Occipital lobe (tissue), 2 donors: ENCODE measurements around the gene PSMD3. TPM values are rescaled to one million over a fixed set of nuclear protein-coding genes. Genes with fewer than 3 reads are reported as not detected.

Experiments
- DNase-seq: peaks from one replicate; lab custom pipeline; 2025; lab: John Stamatoyannopoulos, UW
- total RNA-seq: library from RNA; depleted of rRNA; stranded (reverse); fragments of >200 nt; gene quantifications from one replicate; pipeline ENCODE4 v1.2.3, GENCODE V29; 2014

The PSMD3 gene
- total RNA-seq, 1 donor from 2014 or later = 69.1 TPM

DNA sequence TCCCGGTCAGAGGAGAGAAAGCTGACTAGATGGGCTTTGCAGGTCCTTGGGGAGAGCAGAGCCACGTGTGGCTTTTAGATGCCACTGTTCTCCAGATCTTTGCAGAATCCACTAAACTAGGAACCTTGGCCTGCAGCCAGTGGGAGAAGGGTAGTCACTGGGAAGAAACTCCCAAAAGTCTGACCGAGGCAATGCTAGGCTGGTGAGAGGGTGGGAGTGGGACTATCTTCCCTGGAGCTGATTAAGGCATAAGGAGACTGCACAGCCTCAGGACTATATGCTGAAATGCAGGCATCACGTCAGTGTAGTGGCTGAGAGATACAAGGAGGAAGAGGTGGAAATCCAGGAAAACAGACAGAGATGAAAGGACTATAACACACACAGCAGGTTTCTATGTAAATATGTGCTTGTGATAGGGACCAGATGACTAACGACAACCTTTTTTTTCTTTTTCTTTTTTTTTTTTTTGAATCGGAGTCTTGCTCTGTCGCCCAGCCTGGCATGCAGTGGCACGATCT lies 20.0 kb upstream of the PSMD3 start:
- DNase-seq = no peak

DNA sequence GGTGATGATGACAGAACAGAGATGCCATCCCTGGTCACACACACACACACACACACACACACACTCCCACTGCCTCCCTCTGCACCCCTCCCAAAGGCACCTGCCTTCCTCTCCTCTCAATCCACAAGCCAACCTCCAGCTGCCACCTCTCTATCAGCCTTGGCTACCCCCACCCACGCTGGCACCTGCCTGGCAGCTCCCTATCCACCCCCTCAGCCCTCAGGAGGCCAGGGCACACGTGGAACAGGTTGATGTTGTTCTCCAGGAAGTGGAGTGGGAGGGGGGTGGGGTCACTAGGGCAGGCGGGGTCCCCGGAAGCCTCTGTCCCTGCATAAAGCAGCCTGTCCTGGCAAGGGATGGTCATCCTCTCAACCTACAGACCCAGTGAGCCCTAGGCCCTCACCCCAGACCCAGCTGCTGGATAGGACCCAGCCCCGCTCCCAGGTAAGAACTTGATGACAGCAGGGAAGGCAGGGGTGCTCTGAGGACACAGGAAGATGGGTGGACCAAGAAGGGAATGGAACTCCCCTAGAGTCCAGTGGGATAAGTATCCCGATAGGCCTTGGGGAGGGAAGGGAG lies 17.9 kb upstream of the PSMD3 start, which contains the start of gene GSDMA:
Gene GSDMA, plus strand, starts transcription at position 363 of the 579 bp plus-strand sequence. CDS start 2,684 bp downstream, outside the sequence.
- DNase-seq = no peak

DNA sequence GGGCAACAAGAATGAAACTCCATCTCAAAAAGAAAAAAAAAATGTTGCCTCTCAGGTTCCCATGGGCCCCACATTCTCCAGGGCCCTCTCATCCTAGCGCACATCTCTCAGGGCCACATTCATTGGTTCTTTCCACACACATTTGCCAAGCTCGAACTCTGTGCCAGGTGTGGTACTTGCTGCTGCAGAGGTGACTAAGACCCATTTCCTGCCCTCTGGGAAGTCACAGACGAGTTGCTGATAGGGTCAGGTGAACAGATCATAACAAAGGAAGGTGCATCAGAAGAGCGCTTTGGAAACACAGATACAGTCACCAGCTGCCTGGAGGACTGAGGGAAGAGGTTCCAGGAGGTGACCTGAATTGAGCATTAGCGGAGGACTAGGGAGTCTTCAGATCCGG lies 16.8 kb upstream of the PSMD3 start:
- DNase-seq = no peak

DNA sequence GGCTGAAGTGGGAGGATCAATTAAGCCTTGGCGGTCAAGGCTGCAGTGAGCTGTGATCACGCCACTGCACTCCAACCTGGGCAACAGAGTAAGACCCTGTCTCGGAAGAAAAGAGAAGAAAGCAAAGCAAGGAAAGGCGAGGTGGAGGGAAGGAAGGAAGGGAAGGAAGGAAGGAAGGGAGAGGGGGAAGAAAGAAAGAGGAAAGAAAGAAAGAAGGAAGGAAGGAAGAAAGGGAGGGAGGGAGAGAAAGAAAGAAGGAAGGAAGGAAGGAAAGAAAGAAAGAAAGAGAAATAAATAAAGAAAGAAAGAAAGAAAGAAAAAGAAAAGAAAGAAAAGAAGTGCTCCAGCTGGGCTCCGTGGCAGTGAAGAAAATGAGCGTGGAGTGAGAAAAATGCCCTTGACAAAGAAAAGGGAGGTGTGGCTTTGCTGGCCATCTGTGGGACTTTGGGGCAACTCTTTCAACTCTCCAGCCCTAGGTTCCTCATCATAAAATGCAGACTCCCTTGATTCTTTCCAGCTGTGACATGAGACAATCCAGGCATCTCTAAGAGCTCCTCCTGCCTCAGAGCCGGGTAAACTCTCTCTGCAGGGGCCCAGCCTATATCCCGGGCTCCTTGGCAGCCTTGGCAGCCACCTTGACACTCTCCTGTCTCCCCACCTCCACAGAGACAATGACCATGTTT lies 15.4 kb upstream of the PSMD3 start:
- no peak for DNase-seq

DNA sequence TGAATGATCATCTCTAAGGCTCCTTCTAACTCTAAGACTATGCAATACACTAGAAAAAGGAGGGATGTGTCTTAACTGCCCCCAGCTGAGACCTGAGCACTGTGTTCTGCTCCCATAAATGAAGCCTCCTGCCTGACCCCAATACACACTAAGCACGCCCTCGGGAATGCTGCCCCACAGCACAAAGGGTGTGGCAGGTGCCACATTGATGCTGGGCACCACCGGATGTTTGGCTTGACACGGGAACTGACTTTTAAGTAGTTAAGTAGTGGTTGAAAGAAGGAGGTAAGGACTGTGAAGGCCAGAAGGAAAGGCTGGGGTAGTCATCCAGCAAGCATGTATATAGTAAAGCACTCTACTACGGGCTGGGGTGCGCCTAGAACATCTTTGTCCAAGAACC lies 13.8 kb upstream of the PSMD3 start:
- no peak for DNase-seq

DNA sequence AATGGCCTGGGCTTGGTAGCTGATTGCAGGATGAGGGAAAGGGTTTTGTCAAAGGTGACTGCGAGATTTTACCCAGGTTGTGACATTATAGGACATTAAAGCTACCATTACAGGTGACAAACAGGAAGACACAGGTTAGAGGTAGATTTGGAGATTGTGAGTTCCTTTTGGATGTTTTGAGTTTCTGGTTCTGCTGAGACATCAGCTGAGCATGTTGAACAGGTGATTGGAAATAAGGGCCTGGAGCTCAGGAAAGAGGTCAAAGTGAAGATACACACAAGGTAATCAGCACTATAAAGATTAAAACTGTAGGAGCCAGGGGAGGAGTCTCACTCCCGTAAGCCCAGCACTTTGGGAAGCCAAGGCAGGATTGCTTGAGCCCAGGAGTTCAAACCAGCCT lies 11.8 kb upstream of the PSMD3 start:
- no peak for DNase-seq

DNA sequence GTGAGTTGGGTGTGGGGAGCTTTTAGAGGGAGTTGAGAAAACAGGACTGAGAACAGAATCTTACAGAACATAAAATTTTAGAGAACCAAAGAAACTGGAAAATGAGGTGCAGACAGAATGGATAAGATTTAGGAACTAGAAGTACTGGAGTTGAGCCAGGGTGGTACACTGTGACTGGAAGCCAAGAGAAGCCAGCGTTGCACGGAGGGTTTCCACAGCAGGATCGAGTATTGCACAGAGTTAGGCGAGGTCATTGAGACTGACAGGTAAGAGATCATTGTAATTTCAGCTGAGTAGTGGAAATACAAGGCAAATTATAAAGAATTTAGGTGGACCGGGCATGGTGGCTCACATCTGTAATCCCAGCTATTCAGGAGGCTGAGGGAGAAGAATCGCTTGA lies 11.2 kb upstream of the PSMD3 start:
- no peak for DNase-seq

DNA sequence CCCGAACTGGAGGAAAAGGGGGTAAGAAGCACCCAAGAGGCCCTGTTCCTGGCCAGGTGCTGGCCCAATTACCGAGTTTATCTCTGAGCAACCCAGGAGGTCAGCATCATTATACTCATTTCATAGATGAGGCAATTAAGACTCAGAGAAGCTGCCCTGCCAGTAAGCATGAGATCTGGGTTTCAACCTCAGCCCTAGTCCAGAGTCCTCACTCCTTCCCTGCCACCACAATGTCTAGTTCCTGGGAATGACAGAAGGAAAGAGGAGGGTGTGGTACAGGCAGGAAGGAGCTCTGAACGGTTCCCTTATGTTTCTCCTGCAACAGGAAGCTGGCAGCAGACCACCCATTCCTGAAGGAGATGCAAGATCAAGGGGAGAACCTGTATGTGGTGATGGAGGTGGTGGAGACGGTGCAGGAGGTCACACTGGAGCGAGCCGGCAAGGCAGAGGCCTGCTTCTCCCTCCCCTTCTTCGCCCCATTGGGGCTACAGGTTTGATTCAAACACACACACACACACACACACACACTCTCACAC lies 10.4 kb upstream of the PSMD3 start:
- DNase-seq = no peak

DNA sequence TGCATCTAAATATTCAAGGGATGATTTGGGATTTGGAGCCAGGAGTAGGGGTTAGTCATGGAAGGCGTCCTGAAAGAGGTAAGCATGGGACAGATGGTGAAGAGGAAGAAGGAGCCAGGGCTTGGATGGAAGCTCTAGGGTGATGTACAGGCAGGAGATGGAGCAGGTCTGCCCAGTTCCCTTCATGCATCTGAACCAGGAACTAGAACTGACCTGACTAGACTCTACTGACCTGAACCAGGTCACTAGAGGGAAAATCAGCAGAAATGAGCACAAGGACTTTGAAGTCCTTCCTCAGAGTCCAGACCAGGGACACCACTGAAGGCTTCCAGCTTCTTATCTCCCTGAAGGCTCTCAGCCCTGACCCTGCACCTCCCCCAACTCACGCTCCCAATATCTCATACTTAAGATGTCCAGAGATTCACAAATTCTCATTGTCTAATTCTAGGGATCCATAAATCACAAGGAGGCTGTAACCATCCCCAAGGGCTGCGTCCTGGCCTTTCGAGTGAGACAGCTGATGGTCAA lies 9.5 kb upstream of the PSMD3 start:
- DNase-seq = no peak

DNA sequence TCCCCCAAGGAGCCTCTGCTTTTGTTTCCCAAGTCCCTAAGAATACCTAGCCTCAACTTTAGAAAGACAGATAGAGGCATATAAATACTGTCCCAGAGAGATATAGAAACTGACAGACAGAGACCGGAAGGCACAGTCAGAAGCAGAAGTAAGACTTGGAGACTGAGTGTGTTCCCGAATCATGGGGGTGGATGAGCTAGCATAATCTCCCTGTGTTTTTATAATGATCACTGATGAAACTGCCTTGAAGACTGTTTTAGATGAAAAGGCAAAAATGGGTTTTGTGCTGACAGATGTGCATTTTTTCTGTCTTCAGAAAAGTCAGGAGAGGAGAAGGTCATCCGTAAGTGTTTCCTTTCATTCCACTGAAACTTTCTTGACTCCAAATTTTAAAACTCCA lies 8.3 kb upstream of the PSMD3 start:
- no peak for DNase-seq

DNA sequence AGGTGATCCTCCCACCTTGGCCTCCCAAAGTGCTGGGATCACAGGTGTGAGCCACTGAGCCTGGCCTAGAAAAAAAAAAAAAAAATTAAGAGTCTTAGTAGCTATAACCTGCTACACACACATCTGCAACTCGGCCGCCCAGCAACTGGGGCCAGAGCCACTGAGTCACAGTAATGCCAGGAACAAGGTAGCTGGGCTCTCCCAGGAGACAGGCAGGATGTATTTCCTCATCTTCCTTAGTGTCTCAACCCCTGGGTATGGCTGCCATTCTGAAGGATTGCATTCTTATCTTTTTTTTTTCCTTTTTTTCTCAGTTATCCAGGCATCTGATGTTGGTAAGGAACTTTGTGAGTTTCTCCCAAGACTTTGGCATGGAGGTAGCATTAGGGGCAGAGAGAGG lies 7.1 kb upstream of the PSMD3 start:
- DNase-seq = no peak

DNA sequence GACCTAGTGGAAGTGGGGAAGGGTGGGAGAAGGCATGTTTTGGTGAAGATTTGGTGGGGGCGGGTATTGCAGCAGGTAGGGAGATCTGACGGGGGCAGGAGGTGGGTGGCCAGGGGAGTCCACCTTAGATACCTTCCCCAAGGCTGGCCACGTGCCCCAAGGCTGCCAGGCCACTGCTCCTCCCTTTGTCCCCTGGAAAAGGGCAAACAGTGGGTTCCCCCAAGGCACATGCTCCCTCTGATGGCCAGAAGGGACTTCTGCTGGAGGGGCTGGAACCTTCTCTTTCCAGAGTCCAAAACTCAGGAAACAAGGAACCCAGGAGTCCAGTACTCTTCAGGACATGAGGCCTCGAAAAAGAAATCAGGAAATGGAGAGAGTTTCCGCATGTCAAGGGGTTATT lies 6.2 kb upstream of the PSMD3 start:
- DNase-seq = no peak

DNA sequence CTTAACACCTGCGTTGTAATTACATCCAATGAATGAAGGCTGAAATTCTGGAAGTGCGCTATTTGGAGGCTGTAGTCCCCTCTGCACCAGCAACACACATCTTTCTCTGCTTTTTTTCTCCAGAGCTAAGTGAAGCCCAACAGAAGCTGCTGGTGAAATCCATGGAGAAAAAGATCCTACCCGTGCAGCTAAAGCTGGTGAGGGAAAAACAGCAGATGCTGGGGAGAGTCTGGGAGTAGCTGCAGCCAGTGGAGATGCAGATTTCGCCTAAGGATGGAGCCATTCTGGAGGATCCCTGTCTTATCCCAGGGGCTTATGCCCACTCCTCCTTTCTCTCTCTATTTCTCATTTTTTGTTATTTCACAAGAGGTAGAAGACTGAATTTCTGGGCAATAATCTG lies 4.8 kb upstream of the PSMD3 start:
- no peak for DNase-seq

DNA sequence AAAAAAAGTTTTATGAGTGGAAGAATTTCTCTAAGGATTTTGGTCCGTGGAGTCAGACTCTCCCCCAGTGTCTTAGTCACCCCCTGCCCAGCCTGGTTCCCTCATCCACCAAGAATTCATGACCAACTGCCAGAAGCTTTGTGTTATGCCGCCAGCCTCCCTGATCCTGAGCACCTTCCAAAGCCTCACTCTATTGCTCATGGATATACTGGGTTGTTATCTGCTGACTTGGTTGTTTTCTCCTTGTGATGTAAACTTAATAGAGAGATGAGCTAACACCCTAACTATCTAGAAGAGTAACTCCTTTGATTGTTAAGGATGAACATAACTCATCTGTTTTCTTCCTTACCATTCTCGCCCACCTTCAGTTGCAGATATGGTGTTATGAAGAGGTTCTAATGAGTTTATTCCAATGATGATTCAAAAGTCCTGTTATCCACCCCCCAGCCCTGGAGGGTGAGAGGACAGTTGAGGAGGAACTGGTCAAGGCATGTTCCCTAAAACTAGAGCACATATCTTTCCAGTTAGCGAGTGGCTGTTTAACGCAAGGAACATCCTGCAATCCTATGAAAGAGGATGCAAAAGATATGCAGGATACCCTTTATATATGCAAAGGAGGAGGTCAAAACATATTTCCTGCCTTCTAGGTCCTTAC lies 1.5 kb upstream of the PSMD3 start:
- DNase-seq = no peak

DNA sequence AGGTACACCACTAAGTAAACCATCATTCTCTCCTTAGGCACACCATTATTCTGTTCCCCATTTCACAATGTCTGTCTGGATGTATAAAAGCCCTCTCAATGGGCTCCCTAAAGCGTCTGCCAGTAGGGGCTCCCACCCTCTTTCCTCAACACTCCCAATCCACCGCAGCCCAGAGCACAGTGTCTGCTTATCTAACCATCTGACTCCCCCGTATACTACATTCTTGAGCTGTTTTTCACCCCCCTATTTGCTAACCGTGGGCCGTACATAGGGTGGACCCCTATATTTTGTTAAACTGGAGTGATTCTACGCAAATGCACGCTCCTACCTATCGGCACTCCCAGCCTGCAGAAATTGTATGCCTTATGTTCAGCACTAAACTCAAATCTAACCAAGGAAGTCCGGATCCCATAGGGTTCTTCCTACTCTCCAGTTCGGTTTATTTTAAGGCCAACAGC lies 685 bp upstream of the PSMD3 start:
- DNase-seq = no peak

DNA sequence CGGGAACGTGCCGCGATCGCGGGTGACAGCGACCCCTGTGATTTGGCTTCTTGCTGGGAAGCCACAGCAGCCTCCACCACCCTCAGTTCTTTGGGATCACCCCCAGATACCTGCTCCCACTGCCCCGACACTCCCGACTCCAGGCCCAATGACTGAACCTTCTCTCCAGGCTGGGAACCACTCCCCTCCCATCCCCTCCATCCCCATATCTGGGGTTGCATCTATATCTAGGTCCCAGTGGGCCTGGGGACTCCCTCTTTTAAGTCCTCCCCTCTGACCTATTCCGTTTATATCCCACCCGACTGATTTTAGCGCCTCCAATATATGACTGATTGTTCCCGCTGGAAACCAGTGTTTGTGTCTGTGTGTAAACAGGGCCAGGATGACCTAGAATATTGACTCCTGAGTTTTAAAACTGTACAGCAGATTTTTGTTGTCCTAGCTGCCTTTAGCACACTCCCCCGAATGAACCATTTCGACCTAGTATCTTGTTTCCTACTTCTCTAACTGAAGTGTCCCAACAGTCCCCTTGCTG lies 667 bp downstream of the PSMD3 start:
- DNase-seq = no peak

DNA sequence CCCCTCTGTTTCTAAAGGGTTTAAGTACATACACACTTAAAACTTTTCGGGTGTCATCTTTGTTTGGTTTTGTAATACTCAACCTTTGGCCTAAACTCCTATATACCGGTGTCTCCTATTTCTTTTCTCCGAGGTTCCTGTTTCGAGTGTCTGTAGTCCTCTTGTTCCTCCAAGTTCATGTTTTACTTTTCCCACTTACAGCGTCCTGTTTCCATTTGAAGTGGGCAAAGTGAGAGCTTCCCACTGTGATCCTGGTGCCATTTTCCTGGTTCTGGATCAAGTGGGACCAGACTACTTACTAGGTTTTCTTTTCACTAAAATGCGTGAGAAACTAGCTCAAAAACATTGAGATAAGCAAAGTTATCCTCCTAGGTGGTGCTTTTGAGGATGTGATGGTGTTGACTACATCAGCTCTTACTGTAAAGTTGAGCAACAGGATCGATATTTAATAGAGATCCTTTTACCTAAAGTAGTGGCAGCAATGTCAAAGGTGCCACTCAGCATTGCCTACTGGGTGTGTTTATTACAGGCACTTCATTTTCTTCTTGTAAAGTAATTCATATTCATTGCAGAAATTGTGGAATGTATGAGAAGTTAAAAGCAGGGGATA lies 1.3 kb downstream of the PSMD3 start:
- no peak for DNase-seq

DNA sequence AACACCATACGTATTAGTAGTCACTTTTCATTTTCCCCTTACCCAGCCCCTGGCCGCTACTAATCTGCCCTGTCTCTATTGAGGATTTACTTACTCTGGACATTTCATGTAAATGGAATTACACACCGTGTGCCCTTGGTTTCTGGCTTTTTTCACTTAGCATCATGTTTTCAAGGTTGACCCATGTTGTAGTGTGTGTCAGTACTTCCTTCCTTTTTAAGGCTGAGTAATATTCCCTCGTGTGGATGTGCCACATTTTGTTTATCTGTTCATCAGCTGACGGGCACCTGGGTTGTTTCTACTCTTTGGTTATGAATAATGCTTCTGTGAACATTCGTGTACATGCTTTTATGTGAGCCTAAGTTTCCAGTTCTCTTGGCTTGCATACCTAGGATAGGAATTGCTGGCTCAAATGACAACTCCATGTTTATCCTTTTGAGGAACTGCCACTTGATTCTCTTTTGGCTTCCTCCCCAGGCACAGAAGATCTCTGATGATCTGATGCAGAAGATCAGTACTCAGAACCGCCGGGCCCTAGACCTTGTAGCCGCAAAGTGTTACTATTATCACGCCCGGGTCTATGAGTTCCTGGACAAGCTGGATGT lies 7.7 kb downstream of the PSMD3 start:
- no peak for DNase-seq

DNA sequence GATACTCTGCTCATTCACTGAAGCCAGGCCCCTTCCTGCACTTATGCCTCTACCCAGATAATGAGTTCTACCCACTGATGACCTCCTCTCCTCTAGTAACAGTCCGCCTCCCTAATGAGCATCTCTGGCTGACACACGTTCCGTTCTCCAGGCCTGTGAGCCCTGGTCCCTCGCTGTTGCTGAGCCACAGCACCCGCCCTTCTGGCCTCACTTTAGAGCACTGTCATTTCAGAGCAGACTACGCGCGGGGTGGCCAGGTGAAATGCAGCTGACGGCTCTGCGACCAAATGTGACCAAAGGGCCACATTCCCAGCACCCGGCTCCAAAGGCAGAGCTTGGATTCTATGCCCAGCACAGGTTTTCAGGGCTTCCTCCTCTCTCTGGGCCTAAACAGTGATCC lies 13.8 kb downstream of the PSMD3 start:
- no peak for DNase-seq

DNA sequence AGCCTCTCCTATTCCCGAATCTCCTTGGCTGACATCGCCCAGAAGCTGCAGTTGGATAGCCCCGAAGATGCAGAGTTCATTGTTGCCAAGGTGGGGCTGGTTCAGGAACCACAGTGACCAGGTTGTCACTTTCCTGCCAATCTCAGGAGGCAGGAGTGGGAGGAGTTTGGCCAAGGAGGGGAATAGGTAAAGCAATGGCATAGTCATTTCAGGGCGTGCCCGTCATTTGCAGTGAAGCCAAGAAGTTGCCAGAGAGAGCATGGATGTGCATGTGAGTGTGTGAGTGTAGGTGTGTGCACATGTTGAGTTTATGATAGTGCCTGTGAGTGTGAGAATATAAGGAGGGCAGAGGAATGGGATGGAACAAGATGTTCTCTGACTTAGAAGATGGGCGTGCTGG lies 14.8 kb downstream of the PSMD3 start:
- DNase-seq = no peak

DNA sequence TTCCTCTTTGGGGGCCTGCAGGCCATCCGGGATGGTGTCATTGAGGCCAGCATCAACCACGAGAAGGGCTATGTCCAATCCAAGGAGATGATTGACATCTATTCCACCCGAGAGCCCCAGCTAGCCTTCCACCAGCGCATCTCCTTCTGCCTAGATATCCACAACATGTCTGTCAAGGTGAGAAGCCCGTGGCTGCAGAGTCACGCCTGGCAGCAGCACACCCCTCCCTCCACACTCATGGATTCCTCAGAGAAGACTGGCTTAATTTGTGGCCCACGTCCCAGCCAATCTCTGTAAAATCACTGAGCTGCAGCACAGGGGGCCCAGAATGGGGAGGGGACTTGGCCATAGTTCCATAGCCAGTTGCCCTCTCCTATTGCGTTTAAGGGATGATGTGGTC lies 15.6 kb downstream of the PSMD3 start:
- no peak for DNase-seq
